GM12878 (cell line): ENCODE results near the gene LRRC10B. TPM values are rescaled to one million over a fixed set of nuclear protein-coding genes. Genes with fewer than 3 reads are reported as not detected.

Source experiments
- DPF2 ChIP-seq: fragments of 450-650 bp; IDR thresholded peaks from 2 replicates; pipeline ENCODE4 v1.6.1; 2017; ENCODE audit warnings: mild to moderate bottlenecking
- EP300 ChIP-seq, 2 experiments: fragments of 150-350 bp in 1 of 2; IDR thresholded peaks; 2 replicates each; pipeline ENCODE4 v1.6.1; 2011 to 2012; ENCODE audit warnings: low read depth in 2 of 2, low read length in 2 of 2, borderline replicate concordance in 1 of 2, improper control_type of control experiment in 1 of 2, inconsistent platforms in 1 of 2; ENCODE audit not compliant: control insufficient read depth in 1 of 2
- KAT2A ChIP-seq: conservative IDR thresholded peaks from 2 replicates; pipeline ENCODE4 v1.6.1; 2011; ENCODE audit warnings: low read depth, low read length; ENCODE audit not compliant: control insufficient read depth
- MXI1 ChIP-seq: fragments of 150-350 bp; IDR thresholded peaks from 2 replicates; pipeline ENCODE4 v1.6.1; 2011; ENCODE audit warnings: low read depth, mild to moderate bottlenecking, inconsistent platforms, low read length, improper control_type of control experiment
- MYB ChIP-seq: fragments of 150-350 bp; IDR thresholded peaks from 2 replicates; pipeline ENCODE4 v1.6.1; 2014; ENCODE audit warnings: mild to moderate bottlenecking, low read depth, low read length, borderline replicate concordance
- polyA plus RNA-seq, 11 experiments: library from polyadenylated mRNA; depleted of rRNA in 4 of 11; unstranded in 6 of 11; stranded (reverse) in 5 of 11; fragments of >200 nt; fragmentation: Nextera tagmentation in 4 of 11; fragmentation: Illumina TruSeq in 1 of 11; extraction: Ambion mirVana in 4 of 11; extraction: Trizol in 1 of 11; gene quantifications; 1 replicate in 1 of 11; 2 replicates in 10 of 11; pipeline versions ENCODE4 v1.2.1 to v1.2.3, GENCODE V29; 2011 to 2016; ENCODE audit warnings: inconsistent platforms in 2 of 11, missing spikeins in 2 of 11, low read depth in 1 of 11
- total RNA-seq, 4 experiments: library from RNA; depleted of rRNA in 3 of 4; stranded (reverse); fragments of >200 nt in 3 of 4; fragmentation: Illumina TruSeq in 1 of 4; extraction: Trizol in 1 of 4; gene quantifications; 2 replicates each; pipeline versions ENCODE4 v1.2.1 to v1.2.3, GENCODE V29; 2013 to 2021
- TF ChIP-seq, protein P1 (sequence below): fragments of 450-650 bp; IDR thresholded peaks from 2 replicates; pipeline ENCODE4 v1.6.1; 2018; ENCODE audit warnings: mild to moderate bottlenecking, low read depth, moderate library complexity; ENCODE audit not compliant: partially characterized antibody
- TF ChIP-seq, protein P2 (sequence below): IDR thresholded peaks from 2 replicates; pipeline ENCODE4 v1.6.1; 2012; ENCODE audit warnings: improper control_type of control experiment, low read depth, low read length; ENCODE audit not compliant: insufficient replicate concordance

The LRRC10B gene
- total and polyA plus RNA-seq, 10 of the 15 experiments (the other 5 are each of a cell fraction or from before 2014, with no cell fraction given), result not detected

DNA sequence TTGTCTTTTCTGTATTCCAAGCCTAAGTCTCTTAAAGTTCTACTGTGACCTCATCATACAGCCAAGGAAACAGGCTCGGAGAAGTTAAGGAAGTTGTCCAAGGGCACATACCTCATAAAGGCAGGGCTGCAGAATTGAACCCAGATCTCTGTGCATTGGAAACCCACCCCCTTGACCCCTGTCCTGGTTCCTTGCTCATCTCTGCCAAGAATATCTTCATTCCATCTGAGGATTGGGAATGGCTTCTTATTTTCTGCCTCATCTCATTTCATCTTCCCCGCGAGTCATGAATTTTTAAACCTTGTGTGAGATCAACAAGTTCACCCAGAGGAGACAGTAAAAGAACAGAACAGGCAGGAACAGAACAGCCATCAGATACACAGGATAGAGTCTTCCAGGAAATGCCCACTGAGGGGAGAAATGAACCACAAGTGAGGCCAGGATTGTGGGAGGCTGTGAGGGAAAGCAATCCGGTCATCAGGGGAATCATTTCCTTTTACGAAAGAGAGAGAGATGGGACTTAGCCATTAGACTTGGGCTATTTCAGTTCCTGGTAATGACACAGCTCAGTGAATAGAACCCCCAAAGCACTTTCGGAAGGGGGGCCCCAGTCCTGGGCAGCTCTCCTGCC is 34.4 kb upstream of the LRRC10B start (continued):
- TF ChIP-seq KAT2A, result no peak
- TF ChIP-seq MXI1, result no peak
- TF ChIP-seq, protein P1, sequence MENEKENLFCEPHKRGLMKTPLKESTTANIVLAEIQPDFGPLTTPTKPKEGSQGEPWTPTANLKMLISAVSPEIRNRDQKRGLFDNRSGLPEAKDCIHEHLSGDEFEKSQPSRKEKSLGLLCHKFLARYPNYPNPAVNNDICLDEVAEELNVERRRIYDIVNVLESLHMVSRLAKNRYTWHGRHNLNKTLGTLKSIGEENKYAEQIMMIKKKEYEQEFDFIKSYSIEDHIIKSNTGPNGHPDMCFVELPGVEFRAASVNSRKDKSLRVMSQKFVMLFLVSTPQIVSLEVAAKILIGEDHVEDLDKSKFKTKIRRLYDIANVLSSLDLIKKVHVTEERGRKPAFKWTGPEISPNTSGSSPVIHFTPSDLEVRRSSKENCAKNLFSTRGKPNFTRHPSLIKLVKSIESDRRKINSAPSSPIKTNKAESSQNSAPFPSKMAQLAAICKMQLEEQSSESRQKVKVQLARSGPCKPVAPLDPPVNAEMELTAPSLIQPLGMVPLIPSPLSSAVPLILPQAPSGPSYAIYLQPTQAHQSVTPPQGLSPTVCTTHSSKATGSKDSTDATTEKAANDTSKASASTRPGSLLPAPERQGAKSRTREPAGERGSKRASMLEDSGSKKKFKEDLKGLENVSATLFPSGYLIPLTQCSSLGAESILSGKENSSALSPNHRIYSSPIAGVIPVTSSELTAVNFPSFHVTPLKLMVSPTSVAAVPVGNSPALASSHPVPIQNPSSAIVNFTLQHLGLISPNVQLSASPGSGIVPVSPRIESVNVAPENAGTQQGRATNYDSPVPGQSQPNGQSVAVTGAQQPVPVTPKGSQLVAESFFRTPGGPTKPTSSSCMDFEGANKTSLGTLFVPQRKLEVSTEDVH, result no peak
- no peak for TF ChIP-seq DPF2
- no peak for TF ChIP-seq MYB
- TF ChIP-seq, protein P2, sequence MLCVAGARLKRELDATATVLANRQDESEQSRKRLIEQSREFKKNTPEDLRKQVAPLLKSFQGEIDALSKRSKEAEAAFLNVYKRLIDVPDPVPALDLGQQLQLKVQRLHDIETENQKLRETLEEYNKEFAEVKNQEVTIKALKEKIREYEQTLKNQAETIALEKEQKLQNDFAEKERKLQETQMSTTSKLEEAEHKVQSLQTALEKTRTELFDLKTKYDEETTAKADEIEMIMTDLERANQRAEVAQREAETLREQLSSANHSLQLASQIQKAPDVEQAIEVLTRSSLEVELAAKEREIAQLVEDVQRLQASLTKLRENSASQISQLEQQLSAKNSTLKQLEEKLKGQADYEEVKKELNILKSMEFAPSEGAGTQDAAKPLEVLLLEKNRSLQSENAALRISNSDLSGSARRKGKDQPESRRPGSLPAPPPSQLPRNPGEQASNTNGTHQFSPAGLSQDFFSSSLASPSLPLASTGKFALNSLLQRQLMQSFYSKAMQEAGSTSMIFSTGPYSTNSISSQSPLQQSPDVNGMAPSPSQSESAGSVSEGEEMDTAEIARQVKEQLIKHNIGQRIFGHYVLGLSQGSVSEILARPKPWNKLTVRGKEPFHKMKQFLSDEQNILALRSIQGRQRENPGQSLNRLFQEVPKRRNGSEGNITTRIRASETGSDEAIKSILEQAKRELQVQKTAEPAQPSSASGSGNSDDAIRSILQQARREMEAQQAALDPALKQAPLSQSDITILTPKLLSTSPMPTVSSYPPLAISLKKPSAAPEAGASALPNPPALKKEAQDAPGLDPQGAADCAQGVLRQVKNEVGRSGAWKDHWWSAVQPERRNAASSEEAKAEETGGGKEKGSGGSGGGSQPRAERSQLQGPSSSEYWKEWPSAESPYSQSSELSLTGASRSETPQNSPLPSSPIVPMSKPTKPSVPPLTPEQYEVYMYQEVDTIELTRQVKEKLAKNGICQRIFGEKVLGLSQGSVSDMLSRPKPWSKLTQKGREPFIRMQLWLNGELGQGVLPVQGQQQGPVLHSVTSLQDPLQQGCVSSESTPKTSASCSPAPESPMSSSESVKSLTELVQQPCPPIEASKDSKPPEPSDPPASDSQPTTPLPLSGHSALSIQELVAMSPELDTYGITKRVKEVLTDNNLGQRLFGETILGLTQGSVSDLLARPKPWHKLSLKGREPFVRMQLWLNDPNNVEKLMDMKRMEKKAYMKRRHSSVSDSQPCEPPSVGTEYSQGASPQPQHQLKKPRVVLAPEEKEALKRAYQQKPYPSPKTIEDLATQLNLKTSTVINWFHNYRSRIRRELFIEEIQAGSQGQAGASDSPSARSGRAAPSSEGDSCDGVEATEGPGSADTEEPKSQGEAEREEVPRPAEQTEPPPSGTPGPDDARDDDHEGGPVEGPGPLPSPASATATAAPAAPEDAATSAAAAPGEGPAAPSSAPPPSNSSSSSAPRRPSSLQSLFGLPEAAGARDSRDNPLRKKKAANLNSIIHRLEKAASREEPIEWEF, result no peak
- no peak for TF ChIP-seq EP300 (IDR thresholded peaks at IDR 0.05; ENCODE audit: borderline replicate concordance in 1 of 2, control insufficient read depth in 1 of 2, low read depth in 2 of 2, low read length in 2 of 2)
